Astrocyte of the spinal cord (primary cell): Measurements from ENCODE around the gene ARHGAP42.

ENCODE experiments used
- DNase-seq: peaks from one replicate; pipeline ENCODE4 v3.0.0; 2011; ENCODE audit warnings: low read depth, low spot score
- H3K4me3 ChIP-seq: 2 replicates; pipeline ENCODE4 v1.5.1; 2011; ENCODE audit warnings: low read depth, mild to moderate bottlenecking, low read length, moderate library complexity
- in situ Hi-C: cut with HindIII; loops from 2 replicates; pipeline ENCODE4 v1.10.0; 2017; ENCODE audit warnings: low sequenced_read_pairs
- TF ChIP-seq, protein P1 (sequence below): IDR thresholded peaks from 2 replicates; pipeline ENCODE4 v1.5.1; 2012; ENCODE audit warnings: low read depth, mild to moderate bottlenecking, low read length, inconsistent platforms

ARHGAP42 gene

DNA sequence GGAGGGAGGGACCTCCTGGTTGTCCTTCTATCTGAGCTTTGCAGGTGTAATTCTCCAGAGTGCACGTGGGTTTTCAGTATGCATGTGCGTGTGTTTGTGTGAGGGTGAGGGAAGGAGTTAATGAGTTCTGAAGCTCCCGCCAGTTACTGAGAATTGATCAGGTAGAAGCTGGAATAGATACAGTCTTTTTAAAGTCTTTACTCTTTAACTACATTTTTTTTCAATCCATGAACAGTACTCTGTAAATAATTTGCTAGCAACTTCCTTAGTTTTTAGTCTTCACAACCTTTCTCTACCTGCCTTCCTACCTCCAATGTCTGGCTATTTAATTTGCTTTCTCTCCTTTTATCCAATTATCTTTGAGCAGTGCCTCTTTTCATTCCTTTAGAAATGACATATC is 25.5 kb downstream of the ARHGAP42 start:
- in situ Hi-C loops: no loop called here
- no peak for DNase-seq
- H3K4me3 ChIP-seq: no peak overlapping the region
- TF ChIP-seq, protein P1, sequence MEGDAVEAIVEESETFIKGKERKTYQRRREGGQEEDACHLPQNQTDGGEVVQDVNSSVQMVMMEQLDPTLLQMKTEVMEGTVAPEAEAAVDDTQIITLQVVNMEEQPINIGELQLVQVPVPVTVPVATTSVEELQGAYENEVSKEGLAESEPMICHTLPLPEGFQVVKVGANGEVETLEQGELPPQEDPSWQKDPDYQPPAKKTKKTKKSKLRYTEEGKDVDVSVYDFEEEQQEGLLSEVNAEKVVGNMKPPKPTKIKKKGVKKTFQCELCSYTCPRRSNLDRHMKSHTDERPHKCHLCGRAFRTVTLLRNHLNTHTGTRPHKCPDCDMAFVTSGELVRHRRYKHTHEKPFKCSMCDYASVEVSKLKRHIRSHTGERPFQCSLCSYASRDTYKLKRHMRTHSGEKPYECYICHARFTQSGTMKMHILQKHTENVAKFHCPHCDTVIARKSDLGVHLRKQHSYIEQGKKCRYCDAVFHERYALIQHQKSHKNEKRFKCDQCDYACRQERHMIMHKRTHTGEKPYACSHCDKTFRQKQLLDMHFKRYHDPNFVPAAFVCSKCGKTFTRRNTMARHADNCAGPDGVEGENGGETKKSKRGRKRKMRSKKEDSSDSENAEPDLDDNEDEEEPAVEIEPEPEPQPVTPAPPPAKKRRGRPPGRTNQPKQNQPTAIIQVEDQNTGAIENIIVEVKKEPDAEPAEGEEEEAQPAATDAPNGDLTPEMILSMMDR: no peak

DNA sequence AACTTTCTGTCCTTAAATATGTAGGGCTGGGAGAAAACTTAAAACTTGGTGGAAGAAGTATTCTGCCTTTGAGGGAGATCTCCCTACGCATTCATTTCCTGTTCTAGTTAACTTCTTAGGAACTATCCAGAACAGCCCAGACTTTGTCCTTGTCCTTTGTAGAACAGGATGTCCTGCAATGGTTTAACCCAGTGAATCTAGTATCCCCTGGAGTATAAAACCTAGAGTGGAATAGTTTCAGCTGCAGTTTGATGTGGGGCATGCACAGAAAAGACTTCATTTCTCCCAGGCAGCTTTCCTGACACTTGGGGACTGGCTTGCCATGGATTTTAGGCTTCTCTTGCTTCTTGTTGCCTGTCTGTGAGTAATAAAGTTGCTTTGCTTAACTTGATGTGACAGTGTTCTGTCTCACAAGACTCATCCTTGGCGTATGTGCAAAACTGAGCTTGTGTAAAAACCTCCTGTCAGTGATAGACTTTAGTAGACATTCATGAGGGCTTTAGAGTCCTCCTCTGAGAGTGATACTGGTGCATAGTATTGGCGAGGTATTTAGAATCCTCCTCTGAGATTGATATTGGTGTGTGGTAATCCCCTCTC is 28.2 kb downstream of the ARHGAP42 start:
- no peak overlapping the region for H3K4me3 ChIP-seq
- in situ Hi-C loops: no loop called here
- no peak for DNase-seq
- TF ChIP-seq, protein P1: no peak

DNA sequence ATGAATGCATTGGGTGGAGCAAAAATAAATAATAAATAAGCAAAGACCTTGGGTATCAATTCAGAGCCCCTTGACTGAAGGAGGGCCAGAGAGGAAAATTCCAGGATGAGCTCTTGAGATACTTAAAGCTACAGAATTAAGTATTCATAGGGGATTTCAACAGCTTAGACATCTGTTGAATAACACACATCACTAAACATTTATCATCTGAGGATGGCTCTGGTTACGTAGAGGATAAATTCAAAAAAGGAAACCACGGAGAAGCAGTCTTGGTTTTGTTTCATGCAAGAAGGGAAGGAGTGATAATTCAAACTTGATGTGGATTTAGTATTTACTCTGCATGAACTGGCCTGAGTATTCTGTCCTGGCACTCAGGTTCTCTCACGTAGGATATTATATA is 29.8 kb downstream of the ARHGAP42 start:
- in situ Hi-C loops: no loop called here
- H3K4me3 ChIP-seq: no peak overlapping the region
- TF ChIP-seq, protein P1: no peak
- DNase-seq: no peak

DNA sequence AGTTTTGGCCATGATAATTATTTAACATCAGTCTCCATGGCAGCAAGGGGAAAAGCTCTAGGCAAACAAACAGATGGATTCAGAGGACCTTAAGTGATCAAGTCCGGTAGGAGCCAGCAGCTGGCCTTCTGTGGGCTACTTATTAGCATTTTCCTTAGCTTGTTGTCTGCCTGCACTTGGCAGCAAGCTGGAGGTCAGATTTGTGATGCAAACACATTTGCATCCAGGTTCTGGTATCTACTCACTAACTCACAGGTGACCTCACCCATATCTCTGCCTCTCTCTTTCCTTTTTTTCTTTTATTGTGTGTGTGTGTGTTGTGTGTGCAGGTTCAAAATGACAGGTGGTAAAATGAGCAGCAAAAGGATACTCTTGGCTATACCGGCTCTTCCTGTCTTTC is 32.3 kb downstream of the ARHGAP42 start:
- TF ChIP-seq, protein P1: no peak
- H3K4me3 ChIP-seq: no peak overlapping the region
- in situ Hi-C loops: no loop called here
- DNase-seq: peak; percentile 74

DNA sequence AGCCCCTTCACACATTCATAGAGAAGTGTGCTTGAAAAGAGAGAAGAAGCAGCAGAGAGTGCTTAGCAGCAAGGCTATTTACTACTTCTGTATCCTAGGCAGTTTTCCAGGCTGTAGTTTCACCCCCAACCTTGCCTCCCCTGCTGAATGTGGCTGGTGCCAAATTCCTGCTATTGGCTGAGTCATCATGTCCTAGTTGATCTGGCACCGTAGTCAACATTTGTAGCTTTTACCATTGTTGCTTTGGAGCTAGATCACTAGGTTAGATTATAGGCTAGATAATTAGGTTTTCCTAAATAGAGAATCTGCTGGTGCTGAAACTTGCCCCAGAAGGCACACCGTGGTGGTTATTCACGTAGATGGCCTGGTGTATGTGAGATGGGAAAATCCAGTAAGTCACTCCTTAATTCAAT is 32.7 kb downstream of the ARHGAP42 start:
- in situ Hi-C loops: no loop called here
- H3K4me3 ChIP-seq: no peak overlapping the region
- DNase-seq: peak; percentile 95
- TF ChIP-seq, protein P1: no peak

DNA sequence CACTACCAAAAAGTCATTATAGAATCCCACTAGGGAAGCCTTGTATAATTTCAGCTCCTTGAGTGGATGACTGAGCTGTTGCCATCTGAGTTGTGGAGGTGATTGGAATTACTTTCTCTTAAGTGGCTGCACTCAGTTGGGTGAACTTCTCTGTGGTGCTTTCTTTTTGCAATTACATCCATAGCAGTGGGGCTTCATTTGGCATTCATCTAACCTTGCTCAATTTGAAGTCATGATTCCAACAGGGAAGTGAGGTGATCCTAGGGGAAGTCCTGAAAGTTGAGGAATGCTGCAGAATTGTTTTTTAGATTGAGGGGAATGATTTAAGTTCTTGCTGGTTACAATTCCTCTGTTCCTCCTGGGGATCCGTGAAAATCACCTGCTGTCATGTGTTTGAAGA is 39.6 kb downstream of the ARHGAP42 start:
- no peak for DNase-seq
- TF ChIP-seq, protein P1: no peak
- no peak overlapping the region for H3K4me3 ChIP-seq
- in situ Hi-C loops: no loop called here
